Activated CD8-positive, alpha-beta memory T cell treated with anti-CD3 and anti-CD28 coated beads, Interleukin-2, amount 50 U/mL, for 1 hour (primary cell): Measurements from ENCODE around the gene SLC13A4.
"Not testable (repeated sequence)": the region's sequence is repeated elsewhere in the genome, so short reads cannot be mapped to it uniquely, and the experiment has no call there.

Experiments
- DNase-seq: peaks from one replicate; pipeline ENCODE4 v3.0.0-alpha.2; 2020; ENCODE audit errors: extremely low read depth

SLC13A4 gene

GRCh38 chr7:135662373-135663114 is 65.4 kb downstream of the SLC13A4 start, which contains the start of gene STMP1:
TSS of gene STMP1 (plus strand) at chr7:135662514.
- peak; percentile 89 for DNase-seq

GRCh38 chr7:135662123-135662372 is 65.9 kb downstream of the SLC13A4 start:
- DNase-seq, result no peak

- no peak for DNase-seq
Observed at GRCh38 chr7:135661311-135662122, 66.5 kb downstream of the SLC13A4 start.

- DNase-seq, result no peak
Observed at GRCh38 chr7:135659159-135659846, 68.7 kb downstream of the SLC13A4 start.

GRCh38 chr7:135658564-135658963 is 69.4 kb downstream of the SLC13A4 start:
- DNase-seq, result no peak

GRCh38 chr7:135653340-135654080 is 74.5 kb downstream of the SLC13A4 start:
- no peak for DNase-seq

GRCh38 chr7:135650831-135651573 is 77.0 kb downstream of the SLC13A4 start:
- no peak for DNase-seq

GRCh38 chr7:135648235-135648634 is 79.8 kb downstream of the SLC13A4 start:
- DNase-seq, result no peak

GRCh38 chr7:135647755-135648154 is 80.2 kb downstream of the SLC13A4 start:
- DNase-seq, result no peak

GRCh38 chr7:135645296-135645904 is 82.6 kb downstream of the SLC13A4 start:
- DNase-seq, result no peak

GRCh38 chr7:135644729-135645128 is 83.3 kb downstream of the SLC13A4 start:
- DNase-seq, result no peak

GRCh38 chr7:135644154-135644553 is 83.8 kb downstream of the SLC13A4 start:
- no peak for DNase-seq

GRCh38 chr7:135639690-135640089 is 88.3 kb downstream of the SLC13A4 start:
- DNase-seq, result not testable (repeated sequence)

GRCh38 chr7:135634191-135634878 is 93.7 kb downstream of the SLC13A4 start:
- no peak for DNase-seq
